HepG2 (cell line): ENCODE results near the gene SOCS1. TPM values are rescaled to one million over a fixed set of nuclear protein-coding genes. Genes with fewer than 3 reads are reported as not detected.

Experiments used
- ELK4 ChIP-seq: sonication (generic); formaldehyde crosslinking; IDR thresholded peaks from 2 replicates; pipeline ENCODE4 v1.9.0; 2021; ENCODE audit warnings: missing genetic modification reagents, borderline replicate concordance
- HIC2 ChIP-seq: sonication (generic); formaldehyde crosslinking; IDR thresholded peaks from 2 replicates; pipeline ENCODE4 v1.9.0; 2022; ENCODE audit warnings: low read depth, missing genetic modification reagents
- KAT2B ChIP-seq: fragments of 150-350 bp; IDR thresholded peaks from 2 replicates; pipeline ENCODE4 v1.6.1; 2014; ENCODE audit warnings: low read depth, low read length, borderline replicate concordance
- LBX2 ChIP-seq: sonication (generic); formaldehyde crosslinking; IDR thresholded peaks from 2 replicates; pipeline ENCODE4 v1.5.0; 2020; ENCODE audit warnings: missing genetic modification reagents, mild to moderate bottlenecking, borderline replicate concordance
- MLLT10 ChIP-seq: sonication (generic); formaldehyde crosslinking; IDR thresholded peaks from 2 replicates; pipeline ENCODE4 v1.4.0; 2020; ENCODE audit warnings: missing genetic modification reagents
- MXI1 ChIP-seq: IDR thresholded peaks from 3 replicates; pipeline ENCODE4 v1.6.1; 2012; ENCODE audit warnings: low read depth, low read length, inconsistent platforms, borderline replicate concordance
- NFE2L2 ChIP-seq: fragments of 150-350 bp; IDR thresholded peaks from 2 replicates; pipeline ENCODE4 v1.6.1; 2014; ENCODE audit warnings: low read length
- NFRKB ChIP-seq: fragments of 450-650 bp; IDR thresholded peaks from 2 replicates; pipeline ENCODE4 v1.6.1; 2017
- NR2F1 ChIP-seq, 2 experiments: fragments of 450-650 bp in 1 of 2; formaldehyde crosslinking in 1 of 2; IDR thresholded peaks; 2 replicates each; pipeline versions ENCODE4 v1.5.0 to v1.6.1; 2016 to 2020; ENCODE audit warnings: mild to moderate bottlenecking in 1 of 2, missing compliant biosample characterization in 1 of 2, missing genetic modification reagents in 1 of 2, moderate library complexity in 1 of 2
- PATZ1 ChIP-seq: sonication (generic); formaldehyde crosslinking; IDR thresholded peaks from 2 replicates; pipeline ENCODE4 v1.4.0; 2020; ENCODE audit warnings: missing genetic modification reagents
- RARA ChIP-seq: IDR thresholded peaks from 2 replicates; pipeline ENCODE4 v1.6.1; 2016; ENCODE audit warnings: missing genetic modification reagents, missing compliant biosample characterization
- TCF12 ChIP-seq, 2 experiments: fragments of 450-650 bp in 1 of 2; sonication (generic) in 1 of 2; formaldehyde crosslinking in 1 of 2; IDR thresholded peaks; 2 replicates each; pipeline versions ENCODE4 v1.6.1 to v1.8.0; 2017 to 2022; ENCODE audit warnings: antibody characterized with exemption in 1 of 2, mild to moderate bottlenecking in 1 of 2, missing genetic modification reagents in 1 of 2, moderate library complexity in 1 of 2
- TGIF2 ChIP-seq: IDR thresholded peaks from 2 replicates; pipeline ENCODE4 v1.6.1; 2016; ENCODE audit warnings: control low read depth, missing compliant biosample characterization
- ZNF20 ChIP-seq: sonication (generic); formaldehyde crosslinking; IDR thresholded peaks from 2 replicates; pipeline ENCODE4 v1.4.0; 2020; ENCODE audit warnings: mild to moderate bottlenecking, moderate library complexity, missing genetic modification reagents
- ZNF552 ChIP-seq: sonication (generic); formaldehyde crosslinking; IDR thresholded peaks from 2 replicates; pipeline ENCODE4 v1.9.0; 2022; ENCODE audit warnings: missing genetic modification reagents, mild to moderate bottlenecking, borderline replicate concordance
- ZNF569 ChIP-seq: sonication (generic); formaldehyde crosslinking; IDR thresholded peaks from 2 replicates; pipeline ENCODE4 v1.5.0; 2020; ENCODE audit warnings: mild to moderate bottlenecking, missing genetic modification reagents, moderate library complexity, borderline replicate concordance
- ZNF687 ChIP-seq: sonication (generic); formaldehyde crosslinking; IDR thresholded peaks from 2 replicates; pipeline ENCODE4 v1.5.1; 2020; ENCODE audit warnings: mild to moderate bottlenecking, missing genetic modification reagents, moderate library complexity
- ZSCAN21 ChIP-seq: sonication (generic); formaldehyde crosslinking; IDR thresholded peaks from 2 replicates; pipeline ENCODE4 v1.8.0; 2022; ENCODE audit warnings: mild to moderate bottlenecking, missing genetic modification reagents, moderate library complexity, borderline replicate concordance
- polyA plus RNA-seq, 8 experiments: library from polyadenylated mRNA; depleted of rRNA in 3 of 8; stranded (reverse) in 7 of 8; unstranded in 1 of 8; fragments of >200 nt; fragmentation: Illumina TruSeq in 4 of 8; extraction: Trizol in 4 of 8; gene quantifications; 2 replicates each; pipeline versions ENCODE4 v1.2.1 to v1.2.3, GENCODE V29; 2011 to 2016; ENCODE audit warnings: low read depth in 4 of 8, missing spikeins in 1 of 8, mixed read lengths in 1 of 8; ENCODE audit not compliant: insufficient read depth in 1 of 8
- total RNA-seq, 5 experiments: library from RNA; depleted of rRNA; stranded (reverse); fragments of >200 nt; fragmentation: Illumina TruSeq; extraction: Trizol; gene quantifications; 2 replicates each; pipeline ENCODE4 v1.2.3, GENCODE V29; 2016; ENCODE audit warnings: low read depth in 1 of 5

Gene SOCS1
- total and polyA plus RNA-seq, 2 of the 13 experiments (the other 11 are each of a cell fraction or from before 2014, with no cell fraction given), result 5.3 to 6.3 TPM

GRCh38 chr16:11292076-11292748, 36.2 kb upstream of the SOCS1 start (continued):
- TF ChIP-seq ZNF687 (CRISPR knock-in tag) (peak; percentile 51), ZNF552 (0 out of 2 replicates have a peak, but pooled peaks have one; percentile 36), ZSCAN21 (CRISPR knock-in tag) (no peak), ZNF569 (CRISPR knock-in tag) (0 out of 2 replicates have a peak, but pooled peaks have one; percentile 69), ELK4 (CRISPR knock-in tag) (no peak), NR2F1 (CRISPR knock-in tag; IDR thresholded peaks at IDR 0.05) (peak in 1 of 2 experiments; percentile 79; a peak in 3 of 4 replicates), TCF12 (IDR thresholded peaks at IDR 0.05) (no peak), TCF12 (CRISPR knock-in tag; IDR thresholded peaks at IDR 0.05) (0 out of 2 replicates have a peak, but pooled peaks have one; percentile 17), RARA (peak; percentile 70), MXI1 (no peak), KAT2B (no peak), HIC2 (CRISPR knock-in tag) (0 out of 2 replicates have a peak, but pooled peaks have one; percentile 51), ZNF20 (CRISPR knock-in tag) (no peak), LBX2 (peak; percentile 17; the same call in 1 of the 2 replicates), NFE2L2 (no peak), NFRKB (no peak), PATZ1 (CRISPR knock-in tag) (peak; percentile 21; the same call in 1 of the 2 replicates), TGIF2 (CRISPR knock-in tag) (no peak), MLLT10 (0 out of 2 replicates have a peak, but pooled peaks have one; percentile 4)
